PC-3 (cell line): ENCODE data around the gene LILRB4. TPM values are rescaled to one million over a fixed set of nuclear protein-coding genes. Genes with fewer than 3 reads are reported as not detected.

Experiments used
- ATAC-seq: fragments of 200-7000 bp; cut with Tn5 transposase; 2 replicates; pipeline ENCODE4 v1.9.1; 2020; ENCODE audit warnings: mild to moderate bottlenecking, moderate library complexity
- BruUV-seq: library from RNA; stranded (reverse); fragments of 400-500 nt; replicated peaks from 2 replicates; lab custom pipeline; 2021; lab: Mats Ljungman, UMichigan
- CTCF ChIA-PET: fragments of 300-600 bp; sonication (Branson Sonifier 250); formaldehyde crosslinking; loops from one replicate; lab custom pipeline; 2022; ENCODE audit warnings: antibody characterized with exemption; lab: Charles Lee
- POLR2A ChIA-PET: fragments of 300-600 bp; sonication (Branson Sonifier 250); formaldehyde crosslinking; loops from one replicate; lab custom pipeline; 2022; ENCODE audit warnings: antibody characterized with exemption; ENCODE audit not compliant: unreplicated experiment; lab: Charles Lee
- DNase-seq: peaks from one replicate; pipeline ENCODE4 v3.0.0-alpha.2; 2015
- H2AFZ ChIP-seq: fragments of 300-600 bp; sonication (generic); 2 replicates; pipeline ENCODE4 v1.6.0; 2016; ENCODE audit warnings: antibody characterized with exemption, low read length
- H3F3A ChIP-seq: fragments of 300-600 bp; sonication (generic); one replicate; pipeline ENCODE4 v1.6.0; 2017; ENCODE audit warnings: antibody characterized with exemption, low read length, control low read depth, mild to moderate bottlenecking; ENCODE audit not compliant: unreplicated experiment
- H3K27ac ChIP-seq: fragments of 300-600 bp; sonication (generic); 2 replicates; pipeline ENCODE4 v1.5.1; 2016; ENCODE audit warnings: mild to moderate bottlenecking, low read length
- H3K27me3 ChIP-seq: fragments of 300-600 bp; sonication (generic); 2 replicates; pipeline ENCODE4 v1.6.1; 2016; ENCODE audit warnings: low read length, mixed read lengths
- H3K36me3 ChIP-seq: fragments of 300-600 bp; sonication (generic); 2 replicates; pipeline ENCODE4 v1.6.1; 2016; ENCODE audit warnings: low read depth, mixed run types, low read length, mixed read lengths
- H3K4me1 ChIP-seq: fragments of 300-600 bp; sonication (generic); 2 replicates; pipeline ENCODE4 v1.5.1; 2016; ENCODE audit warnings: low read length; ENCODE audit not compliant: insufficient read depth
- H3K4me2 ChIP-seq: fragments of 300-600 bp; sonication (generic); 2 replicates; pipeline ENCODE4 v1.6.0; 2016; ENCODE audit warnings: low read length
- H3K4me3 ChIP-seq: fragments of 300-600 bp; sonication (generic); 2 replicates; pipeline ENCODE4 v1.5.1; 2016; ENCODE audit warnings: mild to moderate bottlenecking, low read length, mixed read lengths
- H3K79me2 ChIP-seq: fragments of 300-600 bp; sonication (generic); 2 replicates; pipeline ENCODE4 v1.6.1; 2017; ENCODE audit warnings: low read length, mixed read lengths
- H3K9ac ChIP-seq: fragments of 300-600 bp; sonication (generic); 2 replicates; pipeline ENCODE4 v1.6.0; 2016; ENCODE audit warnings: mild to moderate bottlenecking, low read length
- H3K9me2 ChIP-seq: fragments of 300-600 bp; sonication (generic); replicated peaks from 2 replicates; pipeline ENCODE4 v1.6.1; 2016; ENCODE audit warnings: mixed run types, low read length, mixed read lengths
- H3K9me3 ChIP-seq: fragments of 300-600 bp; sonication (generic); 2 replicates; pipeline ENCODE4 v1.6.1; 2016; ENCODE audit warnings: low read length, mixed read lengths
- H4K20me1 ChIP-seq: fragments of 300-600 bp; sonication (generic); 2 replicates; pipeline ENCODE4 v1.6.1; 2016; ENCODE audit warnings: low read length, mixed read lengths
- EZH2 ChIP-seq: fragments of 300-600 bp; sonication (generic); IDR thresholded peaks from one replicate; pipeline ENCODE4 v1.6.1; 2017; ENCODE audit warnings: antibody characterized with exemption, mild to moderate bottlenecking, low read length; ENCODE audit not compliant: unreplicated experiment
- EZH2phosphoT487 ChIP-seq: fragments of 300-600 bp; sonication (generic); IDR thresholded peaks from 2 replicates; pipeline ENCODE4 v1.6.1; 2018; ENCODE audit warnings: mild to moderate bottlenecking, antibody characterized with exemption, low read length, borderline replicate concordance
- intact Hi-C: fragments of 100-400 bp; cut with micrococcal nuclease; formaldehyde crosslinking; loops from 2 replicates; pipeline ENCODE4 v1.9.0; 2023
- total RNA-seq: library from RNA; depleted of rRNA; stranded (reverse); fragments of >200 nt; gene quantifications from 2 replicates; pipeline ENCODE4 v1.2.3, GENCODE V29; 2014
- TF ChIP-seq, protein P1 (sequence below): fragments of 300-600 bp; sonication (generic); conservative IDR thresholded peaks from 2 replicates; pipeline ENCODE4 v1.5.1; 2017; ENCODE audit warnings: antibody characterized with exemption, low read depth, mild to moderate bottlenecking, low read length

The LILRB4 gene
- total RNA-seq, 1 experiment from 2014 or later: not detected

DNA sequence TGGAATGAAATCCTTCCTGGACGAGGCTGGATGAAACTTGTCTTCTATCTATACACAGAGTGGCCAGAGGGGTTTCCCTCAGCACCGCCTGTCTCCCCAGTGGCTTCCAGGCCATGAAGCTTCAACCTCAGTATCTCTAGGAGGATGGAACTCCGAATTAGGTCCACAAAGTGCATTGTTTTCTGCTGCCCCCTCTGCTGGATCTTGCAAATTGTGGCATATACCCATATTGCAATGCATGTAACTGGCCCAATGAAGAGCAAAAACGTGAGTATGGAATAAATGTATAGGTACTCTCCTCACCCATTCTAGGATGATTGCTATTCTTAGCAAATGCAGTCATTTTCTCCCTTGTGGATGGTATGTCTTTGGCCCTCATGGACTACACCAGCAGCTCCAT is 14.7 kb upstream of the LILRB4 start:
- no peaks in the 10 kb centered on the region for H4K20me1 ChIP-seq
- DNase-seq: no peak
- peaks cover 51% of the 10 kb centered on the region for H3K27me3 ChIP-seq
- H3K9me3 ChIP-seq: no peaks in the 10 kb centered on the region
- ATAC-seq: no peak
- H3K27ac ChIP-seq: no peak overlapping the region
- H3K79me2 ChIP-seq: no peaks in the 10 kb centered on the region
- BruUV-seq: no TSS peak
- H3K36me3 ChIP-seq: no peaks in the 10 kb centered on the region
- H3K4me3 ChIP-seq: no peak overlapping the region
- H3K9ac ChIP-seq: no peak overlapping the region
- H3K4me2 ChIP-seq: no peak overlapping the region
- no peak overlapping the region for H2AFZ ChIP-seq
- no peaks in the 10 kb centered on the region for H3K4me1 ChIP-seq
- TF ChIP-seq EZH2phosphoT487 (no peak), EZH2 (no peak)
- TF ChIP-seq, protein P1, sequence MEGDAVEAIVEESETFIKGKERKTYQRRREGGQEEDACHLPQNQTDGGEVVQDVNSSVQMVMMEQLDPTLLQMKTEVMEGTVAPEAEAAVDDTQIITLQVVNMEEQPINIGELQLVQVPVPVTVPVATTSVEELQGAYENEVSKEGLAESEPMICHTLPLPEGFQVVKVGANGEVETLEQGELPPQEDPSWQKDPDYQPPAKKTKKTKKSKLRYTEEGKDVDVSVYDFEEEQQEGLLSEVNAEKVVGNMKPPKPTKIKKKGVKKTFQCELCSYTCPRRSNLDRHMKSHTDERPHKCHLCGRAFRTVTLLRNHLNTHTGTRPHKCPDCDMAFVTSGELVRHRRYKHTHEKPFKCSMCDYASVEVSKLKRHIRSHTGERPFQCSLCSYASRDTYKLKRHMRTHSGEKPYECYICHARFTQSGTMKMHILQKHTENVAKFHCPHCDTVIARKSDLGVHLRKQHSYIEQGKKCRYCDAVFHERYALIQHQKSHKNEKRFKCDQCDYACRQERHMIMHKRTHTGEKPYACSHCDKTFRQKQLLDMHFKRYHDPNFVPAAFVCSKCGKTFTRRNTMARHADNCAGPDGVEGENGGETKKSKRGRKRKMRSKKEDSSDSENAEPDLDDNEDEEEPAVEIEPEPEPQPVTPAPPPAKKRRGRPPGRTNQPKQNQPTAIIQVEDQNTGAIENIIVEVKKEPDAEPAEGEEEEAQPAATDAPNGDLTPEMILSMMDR: no peak
- CTCF ChIA-PET: no interaction called here
- intact Hi-C loops: no loop called here
- H3F3A ChIP-seq: no peaks in the 10 kb centered on the region
- H3K9me2 ChIP-seq: no peaks in the 10 kb centered on the region
- POLR2A ChIA-PET: no interaction called here

DNA sequence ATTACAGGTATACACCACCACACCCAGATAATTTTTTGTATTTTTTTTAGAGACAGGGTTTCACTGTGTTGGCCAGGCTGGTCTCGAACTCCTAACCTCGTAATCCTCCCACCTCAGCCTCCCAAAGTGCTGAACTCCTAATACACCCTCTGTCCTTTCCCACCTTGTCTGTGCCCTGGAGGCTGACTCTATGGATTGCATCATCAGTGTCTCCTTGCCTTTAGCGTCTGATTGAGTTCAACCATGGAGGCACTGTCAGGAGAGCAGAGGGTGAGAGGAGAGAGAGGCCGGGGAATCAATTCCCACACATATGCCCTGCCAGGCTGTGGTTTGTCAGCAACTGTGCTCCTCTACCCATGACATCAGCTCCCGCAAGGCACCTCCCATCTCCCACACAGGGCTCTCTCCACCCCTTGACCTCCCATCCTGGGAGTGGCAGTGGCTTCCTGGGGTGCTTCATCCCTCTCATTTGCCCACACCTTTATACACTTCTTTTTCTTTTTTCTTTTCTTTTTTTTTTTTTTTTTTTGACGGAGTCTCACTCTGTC is 12.6 kb upstream of the LILRB4 start:
- ATAC-seq (no peak), DNase-seq (no peak)
- TF ChIP-seq, protein P1: no peak
- TF ChIP-seq EZH2 (no peak), EZH2phosphoT487 (no peak)
- Histone ChIP-seq H3F3A (no peaks in the 10 kb centered on the region), H3K36me3 (no peaks in the 10 kb centered on the region), H3K27ac (no peak overlapping the region), H3K27me3 (peaks cover 53% of the 10 kb centered on the region), H3K4me2 (no peak overlapping the region), H2AFZ (no peak overlapping the region), H3K9me2 (no peaks in the 10 kb centered on the region), H4K20me1 (no peaks in the 10 kb centered on the region), H3K4me1 (no peaks in the 10 kb centered on the region), H3K9ac (no peak overlapping the region), H3K4me3 (no peak overlapping the region), H3K79me2 (no peaks in the 10 kb centered on the region), H3K9me3 (no peaks in the 10 kb centered on the region)
- ChIA-PET CTCF (no interaction called here), POLR2A (no interaction called here)
- intact Hi-C loops: no loop called here
- no TSS peak for BruUV-seq

DNA sequence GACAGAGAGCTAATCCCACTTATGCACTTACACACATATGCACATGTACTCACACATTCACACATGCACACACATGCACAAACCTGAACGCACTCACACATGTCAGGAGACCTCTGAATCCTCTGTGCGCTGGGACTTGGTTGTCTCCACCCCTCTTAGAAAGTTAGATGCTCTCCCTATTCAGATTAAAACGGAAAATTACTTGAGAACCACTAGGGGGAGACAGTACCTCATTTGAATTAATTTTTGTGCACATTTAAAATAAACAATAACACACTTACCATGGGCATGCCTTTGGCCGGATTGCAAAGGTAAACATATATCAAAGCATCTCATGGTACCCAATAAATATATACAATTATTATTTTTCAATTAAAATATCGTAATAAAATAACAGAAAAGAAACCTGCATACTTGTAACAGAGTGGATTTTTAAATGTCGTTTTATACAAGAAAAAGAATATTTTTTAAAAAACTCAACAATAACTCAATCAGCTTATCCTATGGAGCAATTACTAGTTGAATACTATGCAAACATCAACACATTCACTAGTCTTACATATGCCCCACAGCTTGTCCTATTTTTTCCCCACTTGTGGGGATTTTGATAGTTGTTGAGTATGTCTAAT is 9.5 kb upstream of the LILRB4 start:
- Histone ChIP-seq H3K9me2 (no peaks in the 10 kb centered on the region), H2AFZ (no peak overlapping the region), H3K4me1 (no peaks in the 10 kb centered on the region), H3F3A (no peaks in the 10 kb centered on the region), H3K27ac (no peak overlapping the region), H3K4me3 (no peak overlapping the region), H3K9me3 (no peaks in the 10 kb centered on the region), H3K27me3 (peaks cover 28% of the 10 kb centered on the region), H3K36me3 (no peaks in the 10 kb centered on the region), H3K9ac (no peak overlapping the region), H3K79me2 (no peaks in the 10 kb centered on the region), H3K4me2 (no peak overlapping the region), H4K20me1 (no peaks in the 10 kb centered on the region)
- DNase-seq (peak; percentile 56), ATAC-seq (peak; percentile 56)
- CTCF ChIA-PET: interaction anchor here (0.7 kb wide), 1 partner anchor 376 kb away, joined by 3 read pairs; no protein-coding TSS in a partner anchor
- no TSS peak for BruUV-seq
- POLR2A ChIA-PET: no interaction called here
- TF ChIP-seq EZH2: no peak
- TF ChIP-seq, protein P1: peak; percentile 73
- intact Hi-C loops: no loop called here
